H1 (cell line): ENCODE measurements around the gene ZIC5. TPM values are rescaled to one million over a fixed set of nuclear protein-coding genes. Genes with fewer than 3 reads are reported as not detected.

ENCODE experiments used
- CREB1 ChIP-seq: IDR thresholded peaks from 2 replicates; pipeline ENCODE4 v1.6.1; 2012; ENCODE audit warnings: inconsistent platforms
- SIN3A ChIP-seq, 2 experiments: IDR thresholded peaks in 1 of 2; conservative IDR thresholded peaks in 1 of 2; 2 replicates each; pipeline ENCODE4 v1.6.1; 2011 to 2012; ENCODE audit warnings: low read length in 2 of 2, improper control_type of control experiment in 1 of 2, low read depth in 1 of 2, mild to moderate bottlenecking in 1 of 2
- polyA plus RNA-seq, 7 experiments: library from polyadenylated mRNA; depleted of rRNA in 3 of 7; stranded (reverse) in 5 of 7; unstranded in 2 of 7; fragments of >200 nt in 5 of 7; fragments of 200-250 nt in 2 of 7; gene quantifications; 1 replicate in 5 of 7; 2 replicates in 1 of 7; 4 replicates in 1 of 7; pipeline versions ENCODE4 v1.2.1 to v1.2.3, GENCODE V29; 2011 to 2013; ENCODE audit warnings: missing spikeins in 2 of 7, mixed read lengths in 2 of 7
- total RNA-seq: library from RNA; stranded (reverse); fragmentation: NEBNext Ultra II Directional; extraction: Animal tissue kit (Norgen Biotek cat#: 25700); gene quantifications from 2 replicates; pipeline ENCODE4 v1.2.1, GENCODE V29; 2021

ZIC5 gene
- total and polyA plus RNA-seq, 2 of the 8 experiments (the other 6 are each of a cell fraction or from before 2014, with no cell fraction given), result 14.2 to 52.7 TPM

GRCh38 chr13:99991013-99991827, 19.7 kb upstream of the ZIC5 start (continued):
- TF ChIP-seq SIN3A (conservative IDR thresholded peaks at IDR 0.05 in 1 of 2, IDR thresholded peaks at IDR 0.05 in 1 of 2; ENCODE audit: low read depth in 1 of 2, low read length in 2 of 2) (no peak), CREB1 (no peak)
